Breast epithelium (tissue), 4 donors: Measurements from ENCODE around the gene MATN4. TPM values are rescaled to one million over a fixed set of nuclear protein-coding genes. Genes with fewer than 3 reads are reported as not detected.

Source experiments
- DNase-seq, 2 donors: peaks; one replicate each; pipeline ENCODE4 v3.0.0-alpha.2; 2019; ENCODE audit warnings: low spot score in 2 of 2
- H3K27ac ChIP-seq, 2 donors: fragments of 200-600 bp; sonication (generic) in 1 of 2; one replicate each; pipeline ENCODE4 v1.5.1; 2016 to 2019; ENCODE audit warnings: mild to moderate bottlenecking in 1 of 2
- H3K27me3 ChIP-seq, 2 donors: fragments of 200-600 bp; sonication (generic) in 1 of 2; one replicate each; pipeline versions ENCODE4 v1.5.1 to v1.6.0; 2017 to 2019; ENCODE audit warnings: control low read depth in 1 of 2, mild to moderate bottlenecking in 1 of 2
- H3K36me3 ChIP-seq: fragments of 200-600 bp; one replicate; pipeline ENCODE4 v1.5.1; 2019
- H3K4me1 ChIP-seq, 2 donors: fragments of 200-600 bp; sonication (generic); one replicate each; pipeline ENCODE4 v1.5.1; 2016 to 2019; ENCODE audit warnings: control low read depth in 1 of 2
- H3K4me3 ChIP-seq, 3 donors: fragments of 200-600 bp; sonication (generic); 1 replicate in 2 of 3; 2 replicates in 1 of 3; pipeline ENCODE4 v1.5.1; 2016 to 2019; ENCODE audit warnings: mild to moderate bottlenecking in 3 of 3, moderate library complexity in 2 of 3
- H3K9me3 ChIP-seq, 2 donors: fragments of 200-600 bp; sonication (generic) in 1 of 2; one replicate each; pipeline ENCODE4 v1.5.1; 2016 to 2019; ENCODE audit warnings: control low read depth in 1 of 2
- POLR2A ChIP-seq: fragments of 450-650 bp; IDR thresholded peaks from one replicate; pipeline ENCODE4 v1.6.1; 2016; ENCODE audit warnings: antibody characterized with exemption, mild to moderate bottlenecking, moderate library complexity
- POLR2AphosphoS5 ChIP-seq, 3 donors: sonication (generic); formaldehyde crosslinking; IDR thresholded peaks; one replicate each; pipeline ENCODE4 v1.6.1; 2017; ENCODE audit warnings: antibody characterized with exemption in 3 of 3
- intact Hi-C: fragments of 100-400 bp; cut with DNase I; formaldehyde crosslinking; loops from one replicate; pipeline ENCODE4 v1.15.1; 2023; ENCODE audit warnings: low total_unique reads
- total RNA-seq, 3 donors: library from RNA; depleted of rRNA; stranded (reverse); fragments of >200 nt; gene quantifications; one replicate each; pipeline ENCODE4 v1.1.0, GENCODE V29; 2016
- TF ChIP-seq, protein P1 (sequence below), 3 donors: fragments of 450-650 bp; IDR thresholded peaks; one replicate each; pipeline ENCODE4 v1.5.1; 2016 to 2017; ENCODE audit warnings: antibody characterized with exemption in 3 of 3, mild to moderate bottlenecking in 3 of 3, moderate library complexity in 3 of 3

MATN4 gene
- total RNA-seq, 3 donors from 2014 or later: 0.33 to 1.6 TPM; not detected in 1

DNA sequence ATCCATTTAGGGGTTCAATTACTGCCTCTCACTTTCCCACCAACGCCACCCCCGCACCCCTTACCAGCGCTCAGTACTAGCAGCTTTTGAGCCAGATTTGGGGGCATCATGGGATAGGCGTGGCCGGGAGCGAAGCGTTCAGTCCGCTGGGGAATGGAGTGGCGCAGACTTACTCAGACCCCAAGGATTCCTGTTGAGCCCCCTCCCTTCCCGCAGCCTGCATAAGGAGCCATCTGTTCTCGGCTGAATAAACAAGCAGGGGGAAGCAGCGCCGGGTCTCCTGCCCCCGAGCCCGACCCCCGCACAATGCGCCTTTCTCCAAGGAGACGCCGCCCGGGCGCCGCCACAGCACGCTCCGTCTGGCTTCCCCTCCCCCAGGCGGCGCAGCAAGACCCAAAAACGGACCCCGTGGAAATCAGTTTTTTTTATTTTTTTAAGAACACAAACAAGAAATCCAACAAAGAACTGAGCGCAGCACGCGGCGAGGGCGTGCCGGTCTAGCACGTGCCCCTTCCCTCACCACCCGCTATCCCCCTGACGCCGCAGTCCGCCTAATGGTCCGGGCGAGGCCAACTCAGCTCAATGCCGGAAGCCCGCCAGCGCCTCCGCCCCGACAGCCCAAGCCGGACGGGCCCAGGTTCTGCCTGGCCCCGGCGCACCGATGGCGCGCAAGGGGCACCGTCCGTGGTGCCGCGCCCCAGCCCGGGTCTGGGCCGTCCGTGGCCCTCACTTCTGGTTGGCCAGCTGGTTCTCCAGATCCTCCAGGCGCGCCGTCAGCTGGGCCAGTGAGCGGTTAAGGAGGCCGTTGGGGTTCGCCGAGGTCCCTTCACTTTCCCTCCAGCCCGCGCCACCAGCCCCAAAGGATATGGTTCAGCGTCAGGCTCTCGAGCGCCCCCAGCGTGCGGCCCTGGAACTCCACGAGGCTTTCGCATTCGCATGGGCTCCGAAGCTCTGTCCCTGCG is 14.8 kb downstream of the MATN4 start:
- TF ChIP-seq, protein P1, sequence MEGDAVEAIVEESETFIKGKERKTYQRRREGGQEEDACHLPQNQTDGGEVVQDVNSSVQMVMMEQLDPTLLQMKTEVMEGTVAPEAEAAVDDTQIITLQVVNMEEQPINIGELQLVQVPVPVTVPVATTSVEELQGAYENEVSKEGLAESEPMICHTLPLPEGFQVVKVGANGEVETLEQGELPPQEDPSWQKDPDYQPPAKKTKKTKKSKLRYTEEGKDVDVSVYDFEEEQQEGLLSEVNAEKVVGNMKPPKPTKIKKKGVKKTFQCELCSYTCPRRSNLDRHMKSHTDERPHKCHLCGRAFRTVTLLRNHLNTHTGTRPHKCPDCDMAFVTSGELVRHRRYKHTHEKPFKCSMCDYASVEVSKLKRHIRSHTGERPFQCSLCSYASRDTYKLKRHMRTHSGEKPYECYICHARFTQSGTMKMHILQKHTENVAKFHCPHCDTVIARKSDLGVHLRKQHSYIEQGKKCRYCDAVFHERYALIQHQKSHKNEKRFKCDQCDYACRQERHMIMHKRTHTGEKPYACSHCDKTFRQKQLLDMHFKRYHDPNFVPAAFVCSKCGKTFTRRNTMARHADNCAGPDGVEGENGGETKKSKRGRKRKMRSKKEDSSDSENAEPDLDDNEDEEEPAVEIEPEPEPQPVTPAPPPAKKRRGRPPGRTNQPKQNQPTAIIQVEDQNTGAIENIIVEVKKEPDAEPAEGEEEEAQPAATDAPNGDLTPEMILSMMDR (IDR thresholded peaks at IDR 0.05): peak; percentile 86 to 88 (median 87)
- TF ChIP-seq POLR2AphosphoS5 (IDR thresholded peaks at IDR 0.05): peak in 1 of 3 donors; percentile 42
- no peak for TF ChIP-seq POLR2A
- no peaks in the 10 kb centered on the region for H3K4me1 ChIP-seq
- peak overlapping the region; percentile 45 for H3K27ac ChIP-seq
- peak; percentile 51 to 85 for DNase-seq
- H3K4me3 ChIP-seq: peak overlapping the region; percentile 48 to 74 (median 57)
- intact Hi-C loops: no loop called here
- H3K36me3 ChIP-seq: no peaks in the 10 kb centered on the region
- H3K9me3 ChIP-seq: no peaks in the 10 kb centered on the region
- peaks cover 0 to 3% of the 10 kb centered on the region in 2 donors for H3K27me3 ChIP-seq

DNA sequence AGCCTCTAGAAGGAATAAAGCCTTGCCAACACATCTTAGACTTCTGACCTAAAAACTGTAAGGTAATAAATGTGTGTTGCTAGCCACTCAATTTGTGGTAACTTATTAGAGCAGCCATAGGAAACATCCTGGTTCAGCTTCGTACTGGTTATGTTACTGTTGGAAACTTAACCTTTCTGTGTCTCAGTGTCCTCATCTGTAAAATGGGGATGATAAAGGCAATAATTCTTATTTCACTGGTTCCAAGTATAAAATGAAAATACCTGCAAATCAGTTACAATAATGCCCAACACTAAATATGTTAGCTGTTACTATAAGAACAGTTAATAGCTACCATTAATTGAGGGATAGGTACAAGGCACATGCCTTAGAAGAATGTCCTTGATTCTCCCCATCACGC is 15.8 kb downstream of the MATN4 start:
- Histone ChIP-seq H3K27me3 (peaks cover 0 to 3% of the 10 kb centered on the region in 2 donors), H3K4me1 (no peaks in the 10 kb centered on the region), H3K4me3 (no peak overlapping the region), H3K36me3 (no peaks in the 10 kb centered on the region), H3K9me3 (no peaks in the 10 kb centered on the region), H3K27ac (no peak overlapping the region)
- intact Hi-C loops: no loop called here
- DNase-seq: no peak
- TF ChIP-seq, protein P1 (IDR thresholded peaks at IDR 0.05): no peak
- no peak for TF ChIP-seq POLR2A
- TF ChIP-seq POLR2AphosphoS5 (IDR thresholded peaks at IDR 0.05): no peak

DNA sequence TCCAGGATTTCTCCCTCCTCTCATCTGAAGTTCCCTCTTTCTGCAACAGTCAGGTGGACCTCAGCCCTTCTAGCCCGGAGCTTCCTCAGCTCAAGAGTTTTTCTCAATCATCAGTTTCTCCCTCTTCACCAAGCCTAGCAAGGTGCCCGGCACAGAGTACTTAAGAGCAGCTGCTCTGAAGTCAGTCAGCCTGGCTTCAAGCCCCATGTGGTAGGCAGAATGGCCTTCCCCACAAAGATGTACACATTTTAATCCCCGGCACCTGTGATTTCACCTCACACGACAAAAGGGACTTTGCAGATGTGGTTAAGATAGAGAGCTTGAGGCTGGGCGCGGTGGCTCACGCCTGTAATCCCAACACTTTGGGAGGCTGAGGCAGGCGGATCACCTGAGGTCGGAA is 16.6 kb downstream of the MATN4 start:
- no peaks in the 10 kb centered on the region for H3K9me3 ChIP-seq
- no peaks in the 10 kb centered on the region for H3K4me1 ChIP-seq
- no peak overlapping the region for H3K4me3 ChIP-seq
- no peak for DNase-seq
- H3K27me3 ChIP-seq: no peaks in the 10 kb centered on the region
- intact Hi-C loops: no loop called here
- H3K27ac ChIP-seq: no peak overlapping the region
- TF ChIP-seq, protein P1 (IDR thresholded peaks at IDR 0.05): no peak
- TF ChIP-seq POLR2A: no peak
- no peak for TF ChIP-seq POLR2AphosphoS5 (IDR thresholded peaks at IDR 0.05)
- no peaks in the 10 kb centered on the region for H3K36me3 ChIP-seq

DNA sequence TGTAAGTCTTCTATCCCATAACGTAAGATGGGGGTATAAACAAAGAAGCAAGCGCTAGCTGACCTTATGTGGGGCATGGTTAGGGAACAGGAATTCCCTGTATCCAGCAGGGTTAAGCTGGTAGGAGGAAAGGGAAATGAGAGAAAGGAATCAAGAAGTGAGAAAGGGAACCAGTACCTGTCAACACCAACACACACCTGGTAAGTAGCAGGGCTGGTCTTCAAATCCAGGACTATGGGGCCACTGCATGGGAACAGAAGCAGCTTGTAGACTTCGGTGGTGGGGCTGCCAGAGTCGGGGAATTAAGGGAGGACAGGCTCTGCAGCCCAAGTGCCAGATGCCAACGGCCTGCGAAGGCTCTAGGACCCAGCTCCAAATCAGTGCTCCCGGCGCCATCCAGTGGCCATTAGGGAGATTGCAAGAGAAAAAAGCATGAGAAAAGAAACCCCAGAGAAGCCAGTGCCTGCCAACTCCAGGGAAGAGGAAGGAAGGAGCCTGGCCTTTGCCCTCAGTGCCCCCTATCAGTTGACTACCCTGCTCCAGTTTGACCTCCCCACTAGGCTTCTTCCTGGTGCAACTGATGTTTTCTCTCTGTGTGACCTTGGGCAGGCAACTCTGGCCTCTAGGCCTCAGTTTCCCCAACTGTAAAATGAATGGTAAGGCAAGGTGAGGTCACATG is 17.3 kb downstream of the MATN4 start:
- Histone ChIP-seq H3K9me3 (no peaks in the 10 kb centered on the region), H3K27ac (no peak overlapping the region), H3K4me1 (no peaks in the 10 kb centered on the region), H3K27me3 (no peaks in the 10 kb centered on the region), H3K4me3 (no peak overlapping the region), H3K36me3 (no peaks in the 10 kb centered on the region)
- intact Hi-C loops: no loop called here
- peak; percentile 60 to 75 for DNase-seq
- no peak for TF ChIP-seq POLR2AphosphoS5 (IDR thresholded peaks at IDR 0.05)
- TF ChIP-seq, protein P1 (IDR thresholded peaks at IDR 0.05): peak; percentile 45 to 92 (median 88)
